Vagina (tissue), 2 donors: ENCODE measurements around the gene RNF227.

Experiments
- POLR2AphosphoS5 ChIP-seq, 2 donors: sonication (generic); formaldehyde crosslinking; IDR thresholded peaks; one replicate each; pipeline ENCODE4 v1.9.0; 2017; ENCODE audit warnings: antibody characterized with exemption in 2 of 2, mild to moderate bottlenecking in 2 of 2, low read depth in 1 of 2; ENCODE audit not compliant: insufficient read depth in 1 of 2
- TF ChIP-seq, protein P1 (sequence below), 3 experiments: fragments of 450-650 bp in 2 of 3; fragments of 200-600 bp in 1 of 3; sonication (generic) in 1 of 3; IDR thresholded peaks; one replicate each; pipeline ENCODE4 v1.5.1; 2017 to 2019; ENCODE audit warnings: antibody characterized with exemption in 3 of 3, mild to moderate bottlenecking in 2 of 3, moderate library complexity in 2 of 3

DNA sequence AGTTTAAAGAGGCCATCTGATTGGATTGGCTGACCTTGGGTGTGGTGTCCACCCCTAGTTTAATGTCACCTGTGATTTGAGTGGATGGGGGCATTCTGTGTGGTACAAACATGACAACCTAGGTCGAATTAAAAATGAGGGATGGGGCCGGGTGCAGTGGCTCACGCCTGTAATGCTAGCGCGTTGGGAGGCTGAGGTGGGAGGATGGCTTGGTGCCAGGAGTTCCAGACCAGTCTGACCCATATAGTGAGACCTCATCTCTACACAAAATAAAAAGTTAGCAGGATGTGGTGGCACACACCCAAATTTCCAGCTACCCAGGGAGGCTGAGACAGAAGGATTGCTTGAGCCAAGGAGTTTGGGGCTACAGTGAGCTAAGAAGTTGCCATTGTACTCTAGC, 30.4 kb upstream of the RNF227 start:
- TF ChIP-seq, protein P1, sequence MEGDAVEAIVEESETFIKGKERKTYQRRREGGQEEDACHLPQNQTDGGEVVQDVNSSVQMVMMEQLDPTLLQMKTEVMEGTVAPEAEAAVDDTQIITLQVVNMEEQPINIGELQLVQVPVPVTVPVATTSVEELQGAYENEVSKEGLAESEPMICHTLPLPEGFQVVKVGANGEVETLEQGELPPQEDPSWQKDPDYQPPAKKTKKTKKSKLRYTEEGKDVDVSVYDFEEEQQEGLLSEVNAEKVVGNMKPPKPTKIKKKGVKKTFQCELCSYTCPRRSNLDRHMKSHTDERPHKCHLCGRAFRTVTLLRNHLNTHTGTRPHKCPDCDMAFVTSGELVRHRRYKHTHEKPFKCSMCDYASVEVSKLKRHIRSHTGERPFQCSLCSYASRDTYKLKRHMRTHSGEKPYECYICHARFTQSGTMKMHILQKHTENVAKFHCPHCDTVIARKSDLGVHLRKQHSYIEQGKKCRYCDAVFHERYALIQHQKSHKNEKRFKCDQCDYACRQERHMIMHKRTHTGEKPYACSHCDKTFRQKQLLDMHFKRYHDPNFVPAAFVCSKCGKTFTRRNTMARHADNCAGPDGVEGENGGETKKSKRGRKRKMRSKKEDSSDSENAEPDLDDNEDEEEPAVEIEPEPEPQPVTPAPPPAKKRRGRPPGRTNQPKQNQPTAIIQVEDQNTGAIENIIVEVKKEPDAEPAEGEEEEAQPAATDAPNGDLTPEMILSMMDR (IDR thresholded peaks at IDR 0.05): no peak
- TF ChIP-seq POLR2AphosphoS5 (IDR thresholded peaks at IDR 0.05; ENCODE audit: insufficient read depth in 1 of 2, low read depth in 1 of 2): no peak
